Naive thymus-derived CD4-positive, alpha-beta T cell (primary cell): ENCODE measurements around the gene MRTFA. TPM values are rescaled to one million over a fixed set of nuclear protein-coding genes. Genes with fewer than 3 reads are reported as not detected.
"Not testable (repeated sequence)": the region's sequence is repeated elsewhere in the genome, so short reads cannot be mapped to it uniquely, and the experiment has no call there.

ENCODE experiments used
- ATAC-seq: fragments of 150-1000 bp; cut with Tn5 transposase; 2 replicates; pipeline ENCODE4 v1.10.0; 2021; ENCODE audit warnings: mild to moderate bottlenecking, moderate library complexity
- CTCF ChIA-PET: fragments of 350-600 bp; sonication (Branson Sonifier 250); formaldehyde crosslinking; loops from one replicate; lab custom pipeline; 2021; ENCODE audit warnings: antibody characterized with exemption; lab: Charles Lee
- POLR2A ChIA-PET: fragments of 350-600 bp; sonication (Branson Sonifier 250); formaldehyde crosslinking; loops from one replicate; lab custom pipeline; 2021; ENCODE audit warnings: antibody characterized with exemption, inconsistent platforms; lab: Charles Lee
- DNase-seq, 9 donors: peaks; one replicate each; pipeline versions ENCODE4 v3.0.0 to v3.0.0-alpha.2; 2020 to 2022; ENCODE audit warnings: mixed read lengths in 1 of 9
- H3K27ac ChIP-seq: one replicate; pipeline ENCODE4 v1.7.0; 2013; ENCODE audit warnings: mild to moderate bottlenecking, low read depth, low read length, moderate library complexity
- H3K27me3 ChIP-seq, 2 donors: one replicate each; pipeline ENCODE4 v1.7.0; 2013; ENCODE audit warnings: low read length in 2 of 2, mild to moderate bottlenecking in 2 of 2, moderate library complexity in 2 of 2; ENCODE audit not compliant: control insufficient read depth in 2 of 2, insufficient read depth in 2 of 2
- H3K36me3 ChIP-seq, 3 experiments: 1 replicate in 2 of 3; 2 replicates in 1 of 3; pipeline ENCODE4 v1.7.0; 2013; ENCODE audit warnings: low read length in 3 of 3, mild to moderate bottlenecking in 3 of 3, moderate library complexity in 1 of 3; ENCODE audit not compliant: insufficient read depth in 3 of 3, control insufficient read depth in 2 of 3
- H3K4me1 ChIP-seq, 2 donors: one replicate each; pipeline ENCODE4 v1.7.0; 2013; ENCODE audit warnings: low read length in 2 of 2, mild to moderate bottlenecking in 2 of 2, moderate library complexity in 1 of 2; ENCODE audit not compliant: control insufficient read depth in 2 of 2, insufficient read depth in 2 of 2
- H3K4me3 ChIP-seq: 2 replicates; pipeline ENCODE4 v1.7.0; 2013; ENCODE audit warnings: mild to moderate bottlenecking, low read length
- H3K9me3 ChIP-seq, 3 experiments: 1 replicate in 2 of 3; 2 replicates in 1 of 3; pipeline ENCODE4 v1.7.0; 2013; ENCODE audit warnings: low read length in 3 of 3; ENCODE audit not compliant: control insufficient read depth in 2 of 3
- H3K27ac Mint-ChIP-seq, 9 donors: one replicate each; pipeline ENCODE4 v1.8.0; 2020 to 2022; ENCODE audit warnings: mixed read lengths in 9 of 9, mild to moderate bottlenecking in 8 of 9, moderate library complexity in 5 of 9, inconsistent platforms in 2 of 9
- H3K27me3 Mint-ChIP-seq, 5 donors: one replicate each; pipeline ENCODE4 v1.8.0; 2021 to 2022; ENCODE audit warnings: mixed read lengths in 5 of 5, mild to moderate bottlenecking in 1 of 5
- H3K36me3 Mint-ChIP-seq, 5 donors: one replicate each; pipeline ENCODE4 v1.8.0; 2020 to 2022; ENCODE audit warnings: mixed read lengths in 5 of 5, mild to moderate bottlenecking in 3 of 5, inconsistent platforms in 1 of 5
- H3K4me1 Mint-ChIP-seq, 7 donors: one replicate each; pipeline ENCODE4 v1.8.0; 2020 to 2022; ENCODE audit warnings: mixed read lengths in 7 of 7, mild to moderate bottlenecking in 3 of 7, inconsistent platforms in 1 of 7
- H3K4me3 Mint-ChIP-seq, 10 donors: one replicate each; pipeline ENCODE4 v1.8.0; 2020 to 2022; ENCODE audit warnings: mild to moderate bottlenecking in 10 of 10, mixed read lengths in 10 of 10, moderate library complexity in 6 of 10, inconsistent platforms in 2 of 10
- H3K9me3 Mint-ChIP-seq, 11 donors: one replicate each; pipeline ENCODE4 v1.8.0; 2020 to 2022; ENCODE audit warnings: mixed read lengths in 11 of 11, mild to moderate bottlenecking in 4 of 11, inconsistent platforms in 1 of 11, moderate library complexity in 1 of 11
- intact Hi-C, 2 donors: fragments of 100-400 bp; cut with micrococcal nuclease; formaldehyde crosslinking; loops; one replicate each; pipeline ENCODE4 v1.15.1; 2023
- polyA plus RNA-seq, 2 donors: library from polyadenylated mRNA; unstranded; fragments of 300-500 nt; fragmentation: Illumina TruSeq; gene quantifications; one replicate each; pipeline ENCODE4 v1.2.3, GENCODE V29; 2021
- total RNA-seq, 6 experiments: library from RNA in 5 of 6; stranded (reverse) in 5 of 6; gene quantifications; 1 replicate in 5 of 6; 2 replicates in 1 of 6; pipeline ENCODE4 v1.2.3 and lab custom pipeline; 2021 to 2026

The MRTFA gene
- total and polyA plus RNA-seq, 7 experiments from 2014 or later = 17.6 to 114 (median 81.5) TPM

DNA sequence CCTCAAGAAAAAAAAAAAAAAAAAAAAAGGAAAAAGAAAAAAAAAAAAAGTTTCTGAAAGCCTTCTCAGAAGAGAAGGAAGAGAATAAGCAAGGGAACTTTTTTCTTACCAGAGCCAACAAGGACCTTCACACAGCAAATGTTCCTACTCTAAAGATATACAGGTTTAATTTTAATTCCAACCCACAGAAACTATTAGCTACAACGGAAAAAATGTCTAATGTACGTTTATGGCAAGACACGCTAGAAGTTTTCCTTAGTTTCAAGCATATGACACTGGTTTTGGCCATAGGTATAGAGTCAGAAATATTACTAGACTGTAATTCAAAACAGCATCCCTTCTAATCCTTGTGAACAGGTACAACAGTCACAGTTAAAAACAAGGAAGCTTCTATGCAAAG is 120.1 kb downstream of the MRTFA start:
- H3K9me3 Mint-ChIP-seq = no peaks in the 10 kb centered on the region
- H3K4me1 Mint-ChIP-seq = peaks cover 25 to 51% (median 39%) of the 10 kb centered on the region in 7 donors
- H3K9me3 ChIP-seq = no peaks in the 10 kb centered on the region
- intact Hi-C loops = no loop called here
- H3K36me3 ChIP-seq = no peaks in the 10 kb centered on the region
- peaks cover 10 to 11% of the 10 kb centered on the region in 2 donors for H3K4me1 ChIP-seq
- H3K4me3 Mint-ChIP-seq = no peak overlapping the region
- no peak overlapping the region for H3K27ac ChIP-seq
- no peak overlapping the region for H3K4me3 ChIP-seq
- POLR2A ChIA-PET = interaction anchor here (0.6 to 2.0 kb wide), 3 partner anchors 9 to 472 kb away, joined by 3 to 12 read pairs (median 3); no protein-coding TSS in a partner anchor
- CTCF ChIA-PET = interaction anchor here (0.5 to 1.0 kb wide), 5 partner anchors 11 to 136 kb away, joined by 3 to 5 read pairs (median 3); no protein-coding TSS in a partner anchor
- no peaks in the 10 kb centered on the region for H3K27me3 ChIP-seq
- ATAC-seq = no peak
- peaks cover 0 to 17% (median 8%) of the 10 kb centered on the region in 5 donors for H3K36me3 Mint-ChIP-seq
- H3K27ac Mint-ChIP-seq = no peak overlapping the region
- no peaks in the 10 kb centered on the region for H3K27me3 Mint-ChIP-seq
- no peak for DNase-seq

DNA sequence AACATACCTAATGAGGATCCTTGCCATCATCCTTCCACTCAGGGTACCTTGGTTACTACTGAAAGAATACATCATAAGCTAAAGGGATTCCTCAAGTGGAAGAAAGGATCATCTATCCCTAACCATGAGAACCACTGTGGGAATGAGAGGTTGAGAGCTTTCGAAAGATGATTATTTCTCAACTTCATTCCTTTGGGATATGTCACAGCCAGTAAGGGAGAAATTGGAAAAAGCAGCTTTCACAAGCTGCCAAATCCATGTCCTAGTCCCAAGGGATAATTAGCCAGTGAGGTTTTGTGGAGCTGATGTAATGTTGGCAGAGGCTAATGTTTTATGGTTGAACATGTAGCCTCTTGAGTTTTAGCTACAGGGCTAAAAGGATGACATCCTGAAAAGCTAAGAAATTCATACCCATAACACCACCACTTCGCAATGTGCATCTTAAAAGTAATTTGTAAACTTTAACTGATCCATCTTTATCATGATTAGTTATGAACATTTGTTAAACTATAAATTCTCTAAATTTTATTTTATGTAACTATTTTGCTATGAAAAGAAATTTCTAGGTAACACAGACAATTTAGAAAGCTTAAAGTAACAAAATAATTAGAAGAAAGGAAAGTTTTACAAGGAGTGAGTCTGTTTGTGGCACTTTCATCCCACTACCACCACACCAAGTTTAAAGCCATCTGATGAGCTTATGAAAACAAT is 123.9 kb downstream of the MRTFA start:
- ChIA-PET CTCF (interaction anchor here (0.7 to 0.8 kb wide), 2 partner anchors 12 to 75 kb away, joined by 3 read pairs; no protein-coding TSS in a partner anchor), POLR2A (interaction anchor here (0.6 to 1.1 kb wide), 4 partner anchors 10 to 127 kb away, joined by 3 to 5 read pairs (median 4); no protein-coding TSS in a partner anchor)
- intact Hi-C loops = no loop called here
- Histone ChIP-seq H3K4me3 (no peak overlapping the region), H3K36me3 (no peaks in the 10 kb centered on the region), H3K27me3 (no peaks in the 10 kb centered on the region), H3K9me3 (no peaks in the 10 kb centered on the region), H3K4me1 (no peaks in the 10 kb centered on the region), H3K27ac (no peak overlapping the region)
- Mint-ChIP-seq H3K4me1 (peaks cover 10 to 48% (median 39%) of the 10 kb centered on the region in 7 donors), H3K36me3 (peaks cover 0 to 15% (median 0%) of the 10 kb centered on the region in 5 donors), H3K9me3 (no peaks in the 10 kb centered on the region), H3K27me3 (no peaks in the 10 kb centered on the region), H3K27ac (no peak overlapping the region), H3K4me3 (no peak overlapping the region)
- no peak for DNase-seq
- ATAC-seq = no peak

DNA sequence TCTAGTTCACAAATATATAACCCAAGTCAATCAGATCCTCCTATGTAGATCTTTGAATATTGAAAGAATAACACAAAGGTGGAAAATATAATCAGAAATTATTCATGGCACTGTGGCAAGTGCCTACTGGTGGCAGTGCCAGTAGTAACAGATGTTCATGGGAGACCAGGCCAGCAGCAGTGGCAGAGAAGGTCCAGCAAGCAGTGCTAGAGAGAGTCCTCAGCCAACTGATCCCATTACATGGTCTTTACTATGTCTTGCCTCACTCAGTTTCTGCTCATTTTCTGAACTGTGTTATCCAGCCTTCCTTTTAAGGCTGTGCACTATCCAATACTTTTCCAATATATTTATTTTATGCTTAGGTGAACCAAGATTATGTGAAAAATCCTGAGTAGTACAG is 124.9 kb downstream of the MRTFA start:
- intact Hi-C loops = no loop called here
- Histone ChIP-seq H3K9me3 (no peaks in the 10 kb centered on the region), H3K36me3 (no peaks in the 10 kb centered on the region), H3K4me1 (no peaks in the 10 kb centered on the region), H3K27ac (no peak overlapping the region), H3K4me3 (no peak overlapping the region), H3K27me3 (no peaks in the 10 kb centered on the region)
- peak overlapping the region in 2 of 9 donors; percentile 1 to 19 for H3K27ac Mint-ChIP-seq
- peaks cover 0 to 9% (median 0%) of the 10 kb centered on the region in 5 donors for H3K36me3 Mint-ChIP-seq
- no peak overlapping the region for H3K4me3 Mint-ChIP-seq
- no peak for DNase-seq
- no peaks in the 10 kb centered on the region for H3K27me3 Mint-ChIP-seq
- H3K4me1 Mint-ChIP-seq = peaks cover 6 to 44% (median 34%) of the 10 kb centered on the region in 7 donors
- ChIA-PET CTCF (no interaction called here), POLR2A (no interaction called here)
- H3K9me3 Mint-ChIP-seq = no peaks in the 10 kb centered on the region
- no peak for ATAC-seq

DNA sequence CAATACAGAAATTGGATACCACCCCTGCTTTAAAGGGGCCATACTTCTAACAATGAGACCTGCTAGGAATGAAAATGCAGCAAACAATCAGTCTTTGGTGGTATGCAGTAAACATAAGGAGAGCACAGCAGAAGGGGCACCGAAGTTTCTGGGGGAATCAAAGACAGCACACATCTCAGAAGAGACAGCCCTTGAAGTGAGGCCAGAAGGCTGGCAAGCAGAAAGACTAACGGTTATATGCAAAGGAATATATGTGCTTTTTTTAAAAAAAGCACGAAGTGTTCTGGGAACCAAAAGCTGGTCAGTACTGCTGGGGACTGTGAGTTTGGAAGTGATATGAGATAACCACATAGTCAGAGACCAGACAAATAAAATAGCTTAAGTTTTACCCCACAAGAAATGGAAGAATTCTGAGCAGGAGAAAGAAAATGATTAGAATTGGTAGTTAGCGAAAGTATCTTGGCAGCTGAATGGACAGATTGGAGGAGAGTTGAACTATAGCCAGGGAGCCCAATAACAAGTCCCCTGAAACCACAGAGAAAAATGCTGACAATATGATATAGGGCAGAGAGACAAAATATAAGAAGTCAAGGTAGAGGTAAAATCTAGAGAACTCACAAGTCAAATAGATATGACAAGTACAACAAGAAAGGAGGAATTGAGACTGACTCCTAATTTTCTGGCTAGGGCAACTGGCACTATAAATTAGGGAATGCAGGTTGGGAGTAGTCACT is 125.7 kb downstream of the MRTFA start:
- H3K9me3 Mint-ChIP-seq = no peaks in the 10 kb centered on the region
- POLR2A ChIA-PET = interaction anchor here (0.6 kb wide), 1 partner anchor 10 kb away, joined by 3 read pairs; no protein-coding TSS in a partner anchor
- Histone ChIP-seq H3K4me1 (no peaks in the 10 kb centered on the region), H3K9me3 (no peaks in the 10 kb centered on the region), H3K27me3 (no peaks in the 10 kb centered on the region), H3K27ac (no peak overlapping the region), H3K36me3 (no peaks in the 10 kb centered on the region), H3K4me3 (no peak overlapping the region)
- no peak overlapping the region for H3K4me3 Mint-ChIP-seq
- peaks cover 0 to 10% (median 0%) of the 10 kb centered on the region in 5 donors for H3K36me3 Mint-ChIP-seq
- DNase-seq (no peak), ATAC-seq (no peak)
- CTCF ChIA-PET = interaction anchor here (0.9 kb wide), 1 partner anchor 10 kb away, joined by 3 read pairs; no protein-coding TSS in a partner anchor
- H3K27me3 Mint-ChIP-seq = no peaks in the 10 kb centered on the region
- peak overlapping the region in 4 of 9 donors; percentile 1 to 56 (median 29) for H3K27ac Mint-ChIP-seq
- peaks cover 6 to 49% (median 38%) of the 10 kb centered on the region in 7 donors for H3K4me1 Mint-ChIP-seq
- intact Hi-C loops = no loop called here

DNA sequence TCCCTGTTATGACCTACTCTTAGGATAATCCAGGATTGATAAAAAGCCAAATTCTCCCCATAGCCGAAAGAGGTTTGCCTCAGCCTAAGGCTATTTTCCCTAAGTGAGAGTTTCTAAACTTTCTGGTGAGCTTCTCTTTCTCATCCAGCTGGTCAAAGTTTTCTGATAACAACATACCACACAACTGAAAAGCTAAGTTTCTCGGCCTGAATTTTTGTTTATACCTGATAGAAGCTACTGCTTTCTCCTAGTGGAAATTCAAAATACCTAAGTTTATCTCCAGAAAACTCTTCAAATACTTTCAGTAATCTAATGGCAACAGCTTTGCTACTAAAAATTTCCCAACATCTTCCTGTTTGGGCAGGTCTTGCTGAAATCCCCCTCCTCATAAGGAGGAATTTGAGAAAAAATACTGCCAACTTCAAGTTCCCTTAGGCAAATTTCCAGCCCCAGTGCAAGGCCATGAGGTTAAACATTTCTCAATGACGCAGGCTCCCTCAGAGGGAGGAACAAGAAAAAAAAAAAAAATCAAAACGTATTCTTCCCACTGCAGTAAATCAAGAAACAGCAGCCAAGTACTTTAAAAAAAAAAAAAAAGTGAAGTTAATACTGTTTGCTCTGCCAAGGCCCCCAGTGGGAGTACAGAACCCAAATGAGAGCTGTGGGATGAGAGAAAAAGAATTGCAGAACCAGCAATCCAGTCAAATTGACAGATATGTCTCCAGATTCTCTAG is 127.0 kb downstream of the MRTFA start:
- ChIA-PET CTCF (interaction anchor here (0.6 to 1.8 kb wide), 5 partner anchors 11 to 373 kb away, joined by 3 to 5 read pairs (median 4); no protein-coding TSS in a partner anchor), POLR2A (interaction anchor here (0.5 to 0.7 kb wide), 3 partner anchors 12 to 117 kb away, joined by 3 to 5 read pairs (median 3); no protein-coding TSS in a partner anchor)
- Mint-ChIP-seq H3K27ac (peak overlapping the region in 4 of 9 donors; percentile 1 to 52 (median 14)), H3K9me3 (no peaks in the 10 kb centered on the region), H3K4me3 (no peak overlapping the region), H3K4me1 (peaks cover 6 to 55% (median 38%) of the 10 kb centered on the region in 7 donors), H3K27me3 (no peaks in the 10 kb centered on the region), H3K36me3 (peaks cover 0 to 4% (median 0%) of the 10 kb centered on the region in 5 donors)
- Histone ChIP-seq H3K36me3 (no peaks in the 10 kb centered on the region), H3K4me1 (no peaks in the 10 kb centered on the region), H3K27ac (no peak overlapping the region), H3K9me3 (no peaks in the 10 kb centered on the region), H3K4me3 (no peak overlapping the region), H3K27me3 (no peaks in the 10 kb centered on the region)
- intact Hi-C loops = no loop called here
- ATAC-seq = peak; percentile 65
- DNase-seq = no peak

DNA sequence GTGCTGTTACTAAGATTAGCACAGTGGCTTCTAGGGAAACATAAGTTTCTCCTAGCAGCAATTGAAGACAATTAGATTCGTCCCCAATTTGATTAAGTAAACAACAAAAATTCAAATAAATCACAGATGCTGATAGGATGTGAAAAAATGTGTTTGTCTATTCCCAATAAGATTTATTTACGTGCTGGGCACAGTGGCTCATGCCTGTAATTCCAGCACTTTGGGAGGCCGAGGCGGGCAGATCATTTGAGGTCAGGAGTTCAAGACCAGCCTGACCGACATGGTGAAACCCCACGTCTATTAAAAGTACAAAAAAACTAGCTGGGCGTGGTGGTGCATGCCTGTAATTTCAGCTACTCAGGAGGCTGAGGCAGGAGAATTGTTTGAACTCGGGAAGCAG is 128.5 kb downstream of the MRTFA start:
- H3K27ac ChIP-seq, H3K27me3 Mint-ChIP-seq, ATAC-seq, H3K36me3 Mint-ChIP-seq, H3K4me3 Mint-ChIP-seq, H3K36me3 ChIP-seq, H3K4me3 ChIP-seq, H3K9me3 Mint-ChIP-seq, H3K4me1 ChIP-seq, H3K9me3 ChIP-seq, H3K27me3 ChIP-seq, DNase-seq, intact Hi-C loops, POLR2A ChIA-PET, H3K27ac Mint-ChIP-seq: not testable (repeated sequence)
- CTCF ChIA-PET = interaction anchor here (1.2 to 1.8 kb wide), 2 partner anchors 16 to 138 kb away, joined by 5 read pairs; no protein-coding TSS in a partner anchor
- H3K4me1 Mint-ChIP-seq = peaks cover 6 to 66% (median 46%) of the 10 kb centered on the region in 7 donors
